D721Med (cell line): ENCODE data around the gene BIRC5.

Experiments
- DNase-seq: peaks from one replicate; pipeline ENCODE4 v3.0.0; 2011; ENCODE audit warnings: low spot score; ENCODE audit not compliant: insufficient read length
- FAIRE-seq: peaks from 2 replicates; lab custom pipeline; 2011; peaks lifted over from hg19 to GRCh38; lab: Jason Lieb, UNC
- CTCF ChIP-seq: IDR thresholded peaks from 2 replicates; pipeline ENCODE4 v1.5.1; 2012; ENCODE audit warnings: mild to moderate bottlenecking, control low read depth; ENCODE audit not compliant: insufficient read depth; ENCODE audit errors: missing control alignments

The BIRC5 gene

GRCh38 chr17:78241277-78242023, 27.4 kb downstream of the BIRC5 start:
- TF ChIP-seq CTCF = no peak
- DNase-seq (no peak), FAIRE-seq (no peak)

- DNase-seq (no peak), FAIRE-seq (no peak)
- no peak for TF ChIP-seq CTCF
Measured at GRCh38 chr17:78242024-78242742, 28.1 kb downstream of the BIRC5 start.

GRCh38 chr17:78247304-78247703, 33.3 kb downstream of the BIRC5 start:
- FAIRE-seq (no peak), DNase-seq (no peak)
- no peak for TF ChIP-seq CTCF

GRCh38 chr17:78248051-78248914, 34.2 kb downstream of the BIRC5 start:
- no peak for TF ChIP-seq CTCF
- FAIRE-seq (no peak), DNase-seq (no peak)

GRCh38 chr17:78249074-78249817, 35.2 kb downstream of the BIRC5 start:
- FAIRE-seq = no peak
- TF ChIP-seq CTCF = no peak
- no peak for DNase-seq
